ENCODE measurements around the gene MUC5B.
"Not testable (repeated sequence)": the region's sequence is repeated elsewhere in the genome, so short reads cannot be mapped to it uniquely, and the experiment has no call there.

The MUC5B gene

DNA sequence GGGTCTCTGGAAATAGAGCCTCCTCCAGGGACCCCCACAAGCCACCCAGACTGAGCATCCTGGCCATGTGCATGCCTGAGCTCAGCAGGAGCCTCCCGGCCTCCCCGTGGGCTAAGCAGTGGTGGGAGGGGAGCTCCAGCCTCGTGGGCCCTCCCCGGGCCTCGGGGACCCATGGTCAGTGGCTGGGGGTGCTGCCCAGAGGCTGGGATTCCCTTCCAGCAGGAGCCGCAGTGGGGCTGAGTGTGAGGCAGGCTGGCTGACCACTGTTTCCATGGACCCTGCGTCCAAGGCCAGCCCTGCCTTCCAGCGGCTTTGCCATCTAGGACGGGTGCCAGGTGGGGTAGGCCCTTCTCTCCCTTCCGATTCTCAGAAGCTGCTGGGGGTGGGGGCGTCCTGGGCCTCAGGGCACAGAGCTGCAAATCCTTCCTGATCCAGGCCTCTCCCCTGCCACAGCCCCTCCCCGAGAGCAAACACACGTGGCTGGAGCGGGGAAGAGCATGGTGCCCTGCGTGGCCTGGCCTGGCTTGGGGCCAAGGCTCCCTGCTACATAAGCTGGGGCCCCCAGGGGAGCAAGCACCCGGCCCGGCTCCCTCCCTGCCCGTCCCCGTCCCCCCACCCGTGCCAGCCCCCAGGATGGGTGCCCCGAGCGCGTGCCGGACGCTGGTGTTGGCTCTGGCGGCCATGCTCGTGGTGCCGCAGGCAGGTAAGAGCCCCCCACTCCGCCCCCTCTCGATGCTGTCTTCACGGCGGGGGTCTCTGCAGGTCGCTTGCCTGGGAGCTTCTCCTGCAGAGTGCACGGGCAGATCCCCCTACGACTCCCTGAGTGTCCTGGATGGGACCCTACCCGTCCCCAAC, at the start of gene MUC5B:
TSS of gene MUC5B (plus strand) at position 576 of the 855 bp plus-strand sequence. CDS start at position 634, 58 bp downstream.
- no peak for DNase-seq

DNA sequence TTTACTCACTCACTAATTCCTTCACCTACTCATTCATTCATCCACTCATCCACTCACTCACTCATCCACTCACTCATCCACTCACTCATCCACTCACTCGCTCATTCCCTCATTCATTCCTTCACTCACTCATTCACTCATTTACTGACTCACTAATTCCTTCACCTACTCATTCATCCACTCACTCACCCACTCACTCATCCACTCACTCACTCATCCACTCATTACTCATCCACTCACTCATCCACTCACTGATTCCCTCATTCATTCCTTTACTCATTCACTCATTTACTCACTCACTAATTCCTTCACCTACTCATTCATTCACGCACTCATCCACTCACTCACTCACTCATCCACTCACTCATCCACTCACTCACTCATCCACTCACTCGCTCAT, 49.5 kb upstream of the MUC5B start:
- not testable (repeated sequence) for DNase-seq

GRCh38 chr11:1174441-1175370, 48.2 kb upstream of the MUC5B start:
- DNase-seq: no peak

DNA sequence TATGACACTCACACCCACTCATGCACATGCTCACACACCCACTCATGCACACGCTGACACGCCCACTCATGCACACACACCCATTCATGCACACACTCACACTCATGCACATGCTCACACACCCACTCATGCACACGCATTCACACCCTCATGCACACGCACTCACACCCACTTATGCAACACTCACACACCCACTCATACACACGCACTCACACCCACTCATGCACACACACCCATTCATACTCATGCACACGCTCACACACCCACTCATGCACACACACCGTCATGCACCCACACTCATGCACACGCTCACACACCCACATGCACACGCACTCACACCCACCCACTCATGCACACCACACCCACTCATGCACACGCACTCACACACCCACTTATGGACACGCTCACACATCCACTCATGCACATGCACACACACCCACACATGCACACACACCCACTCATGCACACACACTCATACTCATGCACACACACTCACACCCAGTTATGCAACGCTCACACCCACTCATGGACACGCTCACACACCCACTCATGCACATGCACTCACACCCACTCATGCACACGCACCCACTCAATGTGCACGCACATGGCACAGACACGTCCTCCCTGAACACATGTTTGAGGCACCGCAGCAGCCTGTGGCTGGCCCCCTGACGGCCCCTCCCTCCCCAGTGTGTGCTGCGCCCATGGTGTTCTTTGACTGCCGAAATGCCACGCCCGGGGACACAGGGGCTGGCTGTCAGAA, 47.2 kb upstream of the MUC5B start:
- no peak for DNase-seq

- DNase-seq: no peak
These were observed 46.4 kb upstream of the MUC5B start for GRCh38 chr11:1176224-1177019.

- DNase-seq: no peak
These were observed 45.7 kb upstream of the MUC5B start for GRCh38 chr11:1177020-1177770.

DNA sequence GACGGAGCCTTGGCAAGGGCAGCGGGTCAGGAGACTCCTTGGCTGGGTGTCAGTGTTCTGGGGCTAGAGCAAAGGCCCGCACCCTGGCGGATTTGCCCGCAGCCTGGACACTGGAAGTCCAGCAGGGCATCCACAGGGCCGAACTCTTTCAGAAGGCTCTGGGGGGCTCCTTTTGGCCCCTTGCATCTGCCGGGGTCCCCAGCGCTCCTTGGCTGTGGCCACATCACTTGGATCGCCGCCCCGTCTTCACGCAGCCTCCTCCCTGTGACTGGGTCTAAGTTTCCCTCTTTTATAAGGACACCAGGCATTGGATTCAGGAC, 45.1 kb upstream of the MUC5B start:
- DNase-seq: no peak

DNA sequence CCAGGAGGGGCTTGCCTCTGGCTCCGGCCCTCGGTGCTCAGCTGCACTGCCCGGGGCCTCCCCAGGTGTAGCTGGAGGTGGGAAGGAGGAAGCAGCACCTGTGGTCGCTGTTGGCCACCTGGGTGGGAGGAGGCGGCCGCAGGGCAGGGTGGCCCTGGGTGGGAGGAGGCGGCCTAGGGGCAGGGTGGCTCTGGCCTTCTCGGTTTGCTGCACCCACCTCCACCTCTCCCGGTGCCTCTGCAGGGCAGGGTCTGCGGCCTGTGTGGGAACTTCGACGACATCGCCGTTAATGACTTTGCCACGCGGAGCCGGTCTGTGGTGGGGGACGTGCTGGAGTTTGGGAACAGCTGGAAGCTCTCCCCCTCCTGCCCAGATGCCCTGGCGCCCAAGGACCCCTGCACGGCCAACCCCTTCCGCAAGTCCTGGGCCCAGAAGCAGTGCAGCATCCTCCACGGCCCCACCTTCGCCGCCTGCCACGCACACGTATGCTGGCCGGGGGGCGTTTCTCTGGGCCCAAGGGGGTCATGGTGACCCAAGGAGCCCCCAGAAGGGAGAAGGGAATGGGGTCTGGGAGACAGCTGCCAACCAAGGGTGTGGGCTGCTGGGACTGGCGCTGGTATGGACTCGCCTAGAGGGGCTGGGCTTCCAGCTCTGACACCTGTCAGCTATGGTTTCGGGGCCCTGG, 44.5 kb upstream of the MUC5B start:
- DNase-seq: no peak

- DNase-seq: no peak
These were observed 44.0 kb upstream of the MUC5B start for GRCh38 chr11:1178906-1179305.

DNA sequence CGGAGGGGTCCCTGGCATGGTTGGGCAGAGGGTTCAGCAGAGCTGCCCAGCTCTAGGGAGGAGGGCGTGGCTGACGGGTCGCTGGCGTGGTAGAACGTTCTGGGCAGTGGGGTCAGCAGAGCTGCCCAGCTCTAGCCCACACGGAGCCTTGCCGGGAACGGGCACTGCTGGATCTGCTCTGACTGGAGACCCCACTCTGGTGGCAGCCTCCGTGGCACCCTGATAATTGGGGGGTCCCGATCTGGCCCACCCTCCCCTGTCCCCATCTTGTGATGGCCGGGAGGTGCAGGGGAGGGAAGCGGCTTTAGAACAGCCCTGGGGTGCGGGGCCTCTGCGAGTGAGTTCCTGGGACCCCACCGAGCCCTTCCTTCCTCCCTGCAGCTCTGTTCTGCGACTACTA, 43.2 kb upstream of the MUC5B start:
- no peak for DNase-seq

- DNase-seq: no peak
These were observed 42.7 kb upstream of the MUC5B start for GRCh38 chr11:1180171-1180570.

GRCh38 chr11:1180947-1181391, 41.9 kb upstream of the MUC5B start:
- no peak for DNase-seq

GRCh38 chr11:1181420-1181819, 41.4 kb upstream of the MUC5B start:
- no peak for DNase-seq

DNA sequence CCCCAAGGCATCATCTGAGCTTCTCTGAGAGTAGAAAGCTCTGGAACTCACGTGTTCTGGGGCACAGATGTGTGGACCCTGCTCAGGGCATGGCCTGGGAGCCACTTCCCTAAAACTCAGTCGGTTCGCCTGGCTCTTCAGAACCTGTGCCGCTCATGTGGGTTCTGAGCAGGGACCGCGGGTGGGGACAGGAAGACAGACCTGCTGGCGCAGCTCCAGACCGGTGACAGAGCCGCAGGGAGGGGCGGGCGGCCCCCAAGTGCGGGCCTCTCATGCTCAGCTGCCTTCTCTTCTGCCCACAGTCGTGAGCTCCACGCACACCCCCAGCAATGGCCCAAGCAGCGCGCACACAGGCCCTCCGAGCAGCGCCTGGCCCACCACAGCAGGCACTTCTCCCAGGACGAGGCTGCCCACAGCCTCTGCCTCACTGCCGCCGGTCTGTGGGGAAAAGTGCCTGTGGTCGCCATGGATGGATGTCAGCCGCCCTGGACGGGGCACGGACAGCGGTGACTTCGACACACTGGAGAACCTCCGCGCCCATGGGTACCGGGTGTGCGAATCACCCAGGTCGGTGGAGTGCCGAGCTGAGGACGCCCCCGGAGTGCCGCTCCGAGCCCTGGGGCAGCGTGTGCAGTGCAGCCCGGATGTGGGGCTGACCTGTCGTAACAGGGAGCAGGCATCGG, 40.9 kb upstream of the MUC5B start:
- DNase-seq: no peak

DNA sequence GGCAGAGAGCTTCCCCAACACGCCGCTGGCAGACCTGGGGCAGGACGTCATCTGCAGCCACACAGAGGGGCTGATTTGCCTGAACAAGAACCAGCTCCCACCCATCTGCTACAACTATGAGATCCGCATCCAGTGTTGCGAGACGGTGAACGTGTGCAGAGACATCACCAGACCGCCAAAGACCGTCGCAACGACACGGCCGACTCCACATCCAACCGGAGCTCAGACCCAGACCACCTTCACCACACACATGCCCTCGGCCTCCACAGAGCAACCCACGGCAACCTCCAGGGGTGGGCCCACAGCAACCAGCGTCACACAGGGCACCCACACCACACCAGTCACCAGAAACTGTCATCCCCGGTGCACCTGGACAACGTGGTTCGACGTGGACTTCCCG, 38.7 kb upstream of the MUC5B start:
- DNase-seq: not testable (repeated sequence)

DNA sequence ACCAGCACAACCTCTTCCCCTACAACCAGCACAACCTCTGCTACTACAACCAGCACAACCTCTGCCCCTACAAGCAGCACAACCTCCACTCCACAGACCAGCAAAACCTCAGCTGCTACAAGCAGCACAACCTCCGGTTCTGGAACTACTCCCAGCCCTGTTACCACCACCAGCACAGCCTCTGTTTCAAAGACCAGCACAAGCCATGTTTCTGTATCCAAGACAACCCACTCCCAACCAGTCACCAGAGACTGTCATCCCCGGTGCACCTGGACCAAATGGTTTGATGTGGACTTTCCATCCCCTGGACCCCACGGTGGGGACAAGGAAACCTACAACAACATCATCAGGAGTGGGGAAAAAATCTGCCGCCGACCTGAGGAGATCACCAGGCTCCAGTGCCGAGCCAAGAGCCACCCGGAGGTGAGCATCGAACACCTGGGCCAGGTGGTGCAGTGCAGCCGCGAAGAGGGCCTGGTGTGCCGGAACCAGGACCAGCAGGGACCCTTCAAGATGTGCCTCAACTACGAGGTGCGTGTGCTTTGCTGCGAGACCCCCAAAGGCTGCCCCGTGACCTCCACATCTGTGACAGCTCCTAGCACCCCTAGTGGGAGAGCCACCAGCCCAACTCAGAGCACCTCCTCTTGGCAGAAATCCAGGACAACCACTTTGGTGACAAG, 34.3 kb upstream of the MUC5B start:
- not testable (repeated sequence) for DNase-seq

DNA sequence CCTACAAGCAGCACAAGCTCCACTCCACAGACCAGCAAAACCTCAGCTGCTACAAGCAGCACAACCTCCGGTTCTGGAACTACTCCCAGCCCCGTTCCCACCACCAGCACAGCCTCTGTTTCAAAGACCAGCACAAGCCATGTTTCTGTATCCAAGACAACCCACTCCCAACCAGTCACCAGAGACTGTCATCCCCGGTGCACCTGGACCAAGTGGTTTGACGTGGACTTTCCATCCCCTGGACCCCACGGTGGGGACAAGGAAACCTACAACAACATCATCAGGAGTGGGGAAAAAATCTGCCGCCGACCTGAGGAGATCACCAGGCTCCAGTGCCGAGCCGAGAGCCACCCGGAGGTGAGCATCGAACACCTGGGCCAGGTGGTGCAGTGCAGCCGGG, 33.0 kb upstream of the MUC5B start:
- not testable (repeated sequence) for DNase-seq

DNA sequence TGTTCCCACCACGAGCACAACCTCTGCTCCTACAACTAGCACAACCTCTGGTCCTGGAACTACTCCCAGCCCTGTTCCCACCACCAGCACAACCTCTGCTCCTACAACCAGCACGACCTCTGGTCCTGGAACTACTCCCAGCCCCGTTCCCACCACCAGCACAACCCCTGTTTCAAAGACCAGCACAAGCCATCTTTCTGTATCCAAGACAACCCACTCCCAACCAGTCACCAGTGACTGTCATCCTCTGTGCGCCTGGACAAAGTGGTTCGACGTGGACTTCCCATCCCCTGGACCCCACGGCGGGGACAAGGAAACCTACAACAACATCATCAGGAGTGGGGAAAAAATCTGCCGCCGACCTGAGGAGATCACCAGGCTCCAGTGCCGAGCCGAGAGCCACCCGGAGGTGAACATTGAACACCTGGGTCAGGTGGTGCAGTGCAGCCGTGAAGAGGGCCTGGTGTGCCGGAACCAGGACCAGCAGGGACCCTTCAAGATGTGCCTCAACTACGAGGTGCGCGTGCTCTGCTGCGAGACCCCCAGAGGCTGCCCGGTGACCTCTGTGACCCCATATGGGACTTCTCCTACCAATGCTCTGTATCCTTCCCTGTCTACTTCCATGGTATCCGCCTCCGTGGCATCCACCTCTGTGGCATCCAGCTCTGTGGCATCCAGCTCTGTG, 30.9 kb upstream of the MUC5B start:
- not testable (repeated sequence) for DNase-seq

- DNase-seq: no peak
These were observed 30.0 kb upstream of the MUC5B start for GRCh38 chr11:1192741-1193325.
